T-helper 1 cell treated with Interleukin-12 subunit alpha and Interleukin-12 subunit beta and Interleukin-4 antibody, amounts not matched to agents 30 ng/mL and 1 ng/mL, for 36 hours (primary cell): ENCODE data around the gene SLC30A2. TPM values are rescaled to one million over a fixed set of nuclear protein-coding genes. Genes with fewer than 3 reads are reported as not detected.

Experiments
- intact Hi-C: fragments of 100-400 bp; cut with micrococcal nuclease; formaldehyde crosslinking; loops from one replicate; pipeline ENCODE4 v1.15.1; 2024
- total RNA-seq: library from RNA; stranded (reverse); gene quantifications from 2 replicates; pipeline ENCODE4 v1.2.3, GENCODE V29; 2022

The SLC30A2 gene
- total RNA-seq, 1 donor from 2014 or later: not detected

GRCh38 chr1:26023826-26024225, 22.1 kb downstream of the SLC30A2 start:
- intact Hi-C loops: no loop called here

- intact Hi-C loops: no loop called here
Observed at GRCh38 chr1:26023009-26023408, 22.9 kb downstream of the SLC30A2 start.

- intact Hi-C loops: no loop called here
Observed at GRCh38 chr1:26022404-26022779, 23.5 kb downstream of the SLC30A2 start.

- intact Hi-C loops: no loop called here
Observed at GRCh38 chr1:26021647-26022403, 24.1 kb downstream of the SLC30A2 start, which contains the start of gene EXTL1. Gene EXTL1 (plus strand): TSS chr1:26021775. CDS start chr1:26022647, 872 bp downstream.

- intact Hi-C loops: no loop called here
Observed at GRCh38 chr1:26020941-26021646, 24.8 kb downstream of the SLC30A2 start.

- intact Hi-C loops: no loop called here
Observed at GRCh38 chr1:26020330-26020768, 25.6 kb downstream of the SLC30A2 start.

GRCh38 chr1:26019641-26020315, 26.1 kb downstream of the SLC30A2 start:
- intact Hi-C loops: no loop called here

- intact Hi-C loops: no loop called here
Observed at GRCh38 chr1:26017606-26018005, 28.3 kb downstream of the SLC30A2 start.

- intact Hi-C loops: no loop called here
Observed at GRCh38 chr1:26016953-26017545, 28.9 kb downstream of the SLC30A2 start.

- intact Hi-C loops: no loop called here
Observed at GRCh38 chr1:26016258-26016952, 29.5 kb downstream of the SLC30A2 start.

- intact Hi-C loops: no loop called here
Observed at GRCh38 chr1:26015358-26015757, 30.6 kb downstream of the SLC30A2 start.

GRCh38 chr1:26014179-26014578, 31.7 kb downstream of the SLC30A2 start:
- intact Hi-C loops: no loop called here

GRCh38 chr1:26012864-26013263, 33.1 kb downstream of the SLC30A2 start:
- intact Hi-C loops: no loop called here

- intact Hi-C loops: no loop called here
Observed at GRCh38 chr1:26010825-26011224, 35.1 kb downstream of the SLC30A2 start.

- intact Hi-C loops: no loop called here
Observed at GRCh38 chr1:26009796-26010447, 36.0 kb downstream of the SLC30A2 start.

GRCh38 chr1:26006710-26007109, 39.2 kb downstream of the SLC30A2 start:
- intact Hi-C loops: no loop called here

GRCh38 chr1:26005434-26006105, 40.3 kb downstream of the SLC30A2 start:
- intact Hi-C loops: no loop called here

- intact Hi-C loops: no loop called here
Observed at GRCh38 chr1:26003756-26004155, 42.2 kb downstream of the SLC30A2 start.

- intact Hi-C loops: no loop called here
Observed at GRCh38 chr1:26003262-26003661, 42.7 kb downstream of the SLC30A2 start.
